ENCODE results near the gene PCDHB7. TPM values are rescaled to one million over a fixed set of nuclear protein-coding genes. Genes with fewer than 3 reads are reported as not detected.
"Not testable (repeated sequence)": the region's sequence is repeated elsewhere in the genome, so short reads cannot be mapped to it uniquely, and the experiment has no call there.

Gene PCDHB7
- total RNA-seq, 4 donors from 2014 or later: 1.7 to 3.0 (median 2.4) TPM

DNA sequence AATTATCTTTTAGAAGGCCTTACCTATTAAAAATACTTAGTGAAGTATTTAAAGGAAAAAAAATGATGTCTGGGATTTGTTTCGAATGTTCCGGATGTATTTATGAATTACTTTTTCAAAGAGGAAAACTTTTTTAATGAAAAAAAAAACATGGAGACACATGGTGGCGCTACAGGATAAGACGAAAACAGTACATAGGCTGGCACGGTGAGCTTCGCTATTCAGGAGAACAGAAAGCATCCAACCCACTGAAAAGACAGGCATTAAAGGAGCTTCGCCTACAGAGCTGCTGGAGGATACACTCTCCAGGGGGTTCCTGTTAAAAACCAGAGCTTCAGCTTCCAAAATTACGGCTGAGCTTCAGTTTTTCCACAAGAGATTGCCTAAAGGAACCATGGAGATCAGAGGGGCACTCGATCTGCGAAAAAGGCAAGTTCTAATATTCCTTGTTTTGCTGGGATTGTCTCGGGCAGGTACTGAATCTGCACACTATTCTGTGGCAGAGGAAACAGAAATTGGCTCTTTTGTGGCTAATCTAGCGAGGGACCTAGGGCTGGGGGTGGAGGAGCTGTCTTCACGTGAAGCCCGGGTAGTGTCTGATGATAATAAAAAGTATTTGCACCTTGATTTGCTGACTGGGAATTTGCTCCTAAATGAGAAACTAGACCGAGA is 50.8 kb downstream of the PCDHB7 start, which contains the start of gene PCDHB14:
PCDHB14 (plus strand) TSS at position 232 of the 672 bp plus-strand sequence; CDS start at position 395, 163 bp downstream.
- Histone ChIP-seq H3K36me3 (peaks cover 0 to 22% of the 10 kb centered on the region in 2 donors), H3K4me3 (peak within 1 kb of the TSS; percentile 33 to 36), H3K9me3 (peaks cover 0 to 100% (median 4%) of the 10 kb centered on the region in 3 donors), H3K4me1 (no peaks in the 10 kb centered on the region), H3K27me3 (peaks cover 3% of the 10 kb centered on the region), H3K27ac (peak within 1 kb of the TSS in 1 of 4 donors; percentile 38)
- no peak for ATAC-seq
- TF ChIP-seq, protein P1, sequence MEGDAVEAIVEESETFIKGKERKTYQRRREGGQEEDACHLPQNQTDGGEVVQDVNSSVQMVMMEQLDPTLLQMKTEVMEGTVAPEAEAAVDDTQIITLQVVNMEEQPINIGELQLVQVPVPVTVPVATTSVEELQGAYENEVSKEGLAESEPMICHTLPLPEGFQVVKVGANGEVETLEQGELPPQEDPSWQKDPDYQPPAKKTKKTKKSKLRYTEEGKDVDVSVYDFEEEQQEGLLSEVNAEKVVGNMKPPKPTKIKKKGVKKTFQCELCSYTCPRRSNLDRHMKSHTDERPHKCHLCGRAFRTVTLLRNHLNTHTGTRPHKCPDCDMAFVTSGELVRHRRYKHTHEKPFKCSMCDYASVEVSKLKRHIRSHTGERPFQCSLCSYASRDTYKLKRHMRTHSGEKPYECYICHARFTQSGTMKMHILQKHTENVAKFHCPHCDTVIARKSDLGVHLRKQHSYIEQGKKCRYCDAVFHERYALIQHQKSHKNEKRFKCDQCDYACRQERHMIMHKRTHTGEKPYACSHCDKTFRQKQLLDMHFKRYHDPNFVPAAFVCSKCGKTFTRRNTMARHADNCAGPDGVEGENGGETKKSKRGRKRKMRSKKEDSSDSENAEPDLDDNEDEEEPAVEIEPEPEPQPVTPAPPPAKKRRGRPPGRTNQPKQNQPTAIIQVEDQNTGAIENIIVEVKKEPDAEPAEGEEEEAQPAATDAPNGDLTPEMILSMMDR (IDR thresholded peaks at IDR 0.05): peak in 2 of 4 experiments; percentile 13 to 34
- no peak for TF ChIP-seq POLR2AphosphoS5 (IDR thresholded peaks at IDR 0.05)
- TF ChIP-seq POLR2A (IDR thresholded peaks at IDR 0.05): no peak
- WGBS, 2 donors (ENCODE audit: low coverage in 1 of 2): 17 to 30% methylated on average over 12 to 14 of the region's 15 CpGs

- not testable (repeated sequence) for H3K27ac ChIP-seq, H3K36me3 ChIP-seq, H3K4me1 ChIP-seq, H3K4me3 ChIP-seq, H3K27me3 ChIP-seq, ATAC-seq
- H3K9me3 ChIP-seq: peaks cover 0 to 97% (median 4%) of the 10 kb centered on the region in 3 donors
- WGBS, 2 donors (ENCODE audit: low coverage in 1 of 2): 0% methylated on average over 1 of the region's 40 CpGs; no CpG with 5 or more reads in 1 of the 2 donors
Observed at GRCh38 chr5:141224844-141225243, 52.4 kb downstream of the PCDHB7 start.

DNA sequence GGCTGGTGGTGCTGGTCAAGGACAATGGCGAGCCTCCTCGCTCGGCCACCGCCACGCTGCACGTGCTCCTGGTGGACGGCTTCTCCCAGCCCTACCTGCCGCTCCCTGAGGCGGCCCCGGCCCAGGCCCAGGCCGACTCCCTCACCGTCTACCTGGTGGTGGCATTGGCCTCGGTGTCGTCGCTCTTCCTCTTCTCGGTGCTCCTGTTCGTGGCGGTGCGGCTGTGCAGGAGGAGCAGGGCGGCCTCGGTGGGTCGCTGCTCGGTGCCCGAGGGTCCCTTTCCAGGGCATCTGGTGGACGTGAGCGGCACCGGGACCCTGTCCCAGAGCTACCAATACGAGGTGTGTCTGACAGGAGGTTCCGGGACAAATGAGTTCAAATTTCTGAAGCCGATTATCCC is 53.0 kb downstream of the PCDHB7 start:
- not testable (repeated sequence) for H3K4me3 ChIP-seq
- H3K9me3 ChIP-seq: peaks cover 0 to 97% (median 4%) of the 10 kb centered on the region in 3 donors

More for the DNA sequence above, 53.0 kb downstream of the PCDHB7 start:
- H3K27ac ChIP-seq, H3K36me3 ChIP-seq, ATAC-seq, H3K4me1 ChIP-seq, H3K27me3 ChIP-seq: not testable (repeated sequence)
- WGBS, 2 donors (ENCODE audit: low coverage in 1 of 2): 27 to 43% methylated on average over 10 to 20 of the region's 30 CpGs

Other genes with a start within 250 kb of the PCDHB7 start
- 1 to 10 TPM in 2 of 4 donors, under 1 TPM in 2; 0.47 to 6.6 (median 1.4) TPM for gene PCDHAC1, start 246.3 kb upstream of the PCDHB7 start, total RNA-seq
- gene PCDHAC2, start 206.2 kb upstream of the PCDHB7 start, total RNA-seq: 10 to 100 TPM in 3 of 4 donors, 1 to 10 TPM in 1; 1.6 to 25.9 (median 13.9) TPM
- gene PCDHB1, start 121.3 kb upstream of the PCDHB7 start, total RNA-seq: under 1 TPM in 2 of 4 donors, not detected in 2; 0.05 to 0.13 TPM
- 1 to 10 TPM; 1.4 to 3.0 (median 1.9) TPM for gene PCDHB2, start 78.0 kb upstream of the PCDHB7 start, total RNA-seq
- 1 to 10 TPM in 3 of 4 donors, under 1 TPM in 1; 0.78 to 2.3 (median 2.0) TPM for gene PCDHB3, start 72.2 kb upstream of the PCDHB7 start, total RNA-seq
- 1 to 10 TPM; 2.8 to 5.6 (median 4.8) TPM for gene PCDHB4, start 50.8 kb upstream of the PCDHB7 start, total RNA-seq
- gene PCDHB5, start 37.4 kb upstream of the PCDHB7 start, total RNA-seq: 1 to 10 TPM; 3.2 to 8.6 (median 5.8) TPM
- gene PCDHB6, start 22.6 kb upstream of the PCDHB7 start, total RNA-seq: 1 to 10 TPM; 1.0 to 2.0 (median 1.5) TPM
- 1 to 10 TPM in 3 of 4 donors, under 1 TPM in 1; 0.27 to 1.5 (median 1.2) TPM for gene PCDHB8, start 5.1 kb downstream of the PCDHB7 start, total RNA-seq
- gene PCDHB16, start 9.7 kb downstream of the PCDHB7 start, total RNA-seq: 1 to 10 TPM; 4.4 to 5.2 (median 4.8) TPM
- 10 to 100 TPM in 1 of 4 donors, 1 to 10 TPM in 3; 1.9 to 10.9 (median 3.0) TPM for gene PCDHB9, start 14.5 kb downstream of the PCDHB7 start, total RNA-seq
- gene PCDHB10, start 19.7 kb downstream of the PCDHB7 start, total RNA-seq: 1 to 10 TPM; 3.0 to 6.4 (median 4.1) TPM
- 1 to 10 TPM in 3 of 4 donors, under 1 TPM in 1; 0.99 to 5.4 (median 3.0) TPM for gene PCDHB11, start 27.0 kb downstream of the PCDHB7 start, total RNA-seq
- gene PCDHB12, start 36.1 kb downstream of the PCDHB7 start, total RNA-seq: 1 to 10 TPM in 3 of 4 donors, under 1 TPM in 1; 0.67 to 5.1 (median 3.4) TPM
- gene PCDHB13, start 41.3 kb downstream of the PCDHB7 start, total RNA-seq: 10 to 100 TPM in 1 of 4 donors, 1 to 10 TPM in 3; 2.7 to 11.7 (median 6.1) TPM
- 10 to 100 TPM in 1 of 4 donors, 1 to 10 TPM in 3; 5.4 to 12.8 (median 7.8) TPM for gene PCDHB14, start 50.7 kb downstream of the PCDHB7 start, total RNA-seq
- gene PCDHB15, start 72.8 kb downstream of the PCDHB7 start, total RNA-seq: 1 to 10 TPM; 3.2 to 6.6 (median 4.1) TPM
- gene SLC25A2, start 131.4 kb downstream of the PCDHB7 start, total RNA-seq: 1 to 10 TPM in 2 of 4 donors, not detected in 2; 1.2 to 3.1 TPM
- gene TAF7, start 148.1 kb downstream of the PCDHB7 start, total RNA-seq: 10 to 100 TPM; 58.7 to 75.9 (median 61.4) TPM
- gene PCDHGA1, start 157.9 kb downstream of the PCDHB7 start, total RNA-seq: 1 to 10 TPM in 2 of 4 donors, under 1 TPM in 2; 0.67 to 1.3 (median 1.1) TPM
- 1 to 10 TPM; 3.2 to 5.6 (median 4.4) TPM for gene PCDHGA2, start 166.1 kb downstream of the PCDHB7 start, total RNA-seq
- 1 to 10 TPM; 1.3 to 5.7 (median 2.8) TPM for gene PCDHGA3, start 171.2 kb downstream of the PCDHB7 start, total RNA-seq
- gene PCDHGB1, start 177.5 kb downstream of the PCDHB7 start, total RNA-seq: 1 to 10 TPM; 2.0 to 9.5 (median 4.2) TPM
- 10 to 100 TPM in 1 of 4 donors, 1 to 10 TPM in 3; 2.4 to 12.0 (median 6.3) TPM for gene PCDHGA4, start 182.4 kb downstream of the PCDHB7 start, total RNA-seq
- gene PCDHGB2, start 187.3 kb downstream of the PCDHB7 start, total RNA-seq: 10 to 100 TPM in 1 of 4 donors, 1 to 10 TPM in 3; 2.7 to 15.6 (median 4.1) TPM
- gene PCDHGA5, start 191.5 kb downstream of the PCDHB7 start, total RNA-seq: 10 to 100 TPM in 1 of 4 donors, 1 to 10 TPM in 3; 2.6 to 12.5 (median 4.8) TPM
- 1 to 10 TPM; 1.5 to 10.0 (median 4.7) TPM for gene PCDHGB3, start 197.6 kb downstream of the PCDHB7 start, total RNA-seq
- gene PCDHGA6, start 201.2 kb downstream of the PCDHB7 start, total RNA-seq: 10 to 100 TPM in 1 of 4 donors, 1 to 10 TPM in 3; 2.0 to 11.1 (median 5.7) TPM
- 10 to 100 TPM in 1 of 4 donors, 1 to 10 TPM in 3; 2.7 to 14.3 (median 7.6) TPM for gene PCDHGA7, start 210.1 kb downstream of the PCDHB7 start, total RNA-seq
- gene PCDHGB4, start 215.1 kb downstream of the PCDHB7 start, total RNA-seq: 10 to 100 TPM in 1 of 4 donors, 1 to 10 TPM in 3; 3.1 to 14.8 (median 6.0) TPM
- 1 to 10 TPM; 3.0 to 6.8 (median 3.6) TPM for gene PCDHGA8, start 220.0 kb downstream of the PCDHB7 start, total RNA-seq
- 10 to 100 TPM in 2 of 4 donors, 1 to 10 TPM in 2; 4.0 to 12.9 (median 9.8) TPM for gene PCDHGB5, start 225.3 kb downstream of the PCDHB7 start, total RNA-seq
- gene PCDHGA9, start 230.1 kb downstream of the PCDHB7 start, total RNA-seq: 1 to 10 TPM; 3.3 to 8.6 (median 5.9) TPM
- gene PCDHGB6, start 235.4 kb downstream of the PCDHB7 start, total RNA-seq: 10 to 100 TPM in 1 of 4 donors, 1 to 10 TPM in 3; 5.7 to 11.7 (median 6.5) TPM
- 1 to 10 TPM; 2.9 to 8.2 (median 4.7) TPM for gene PCDHGA10, start 240.3 kb downstream of the PCDHB7 start, total RNA-seq
- gene PCDHGB7, start 245.0 kb downstream of the PCDHB7 start, total RNA-seq: 10 to 100 TPM; 12.3 to 19.3 (median 15.3) TPM
- 10 to 100 TPM in 1 of 4 donors, 1 to 10 TPM in 3; 1.9 to 12.3 (median 3.9) TPM for gene PCDHGA11, start 248.4 kb downstream of the PCDHB7 start, total RNA-seq

Data from gastroesophageal sphincter (tissue), 4 donors.